HEK293 (cell line): ENCODE results near the gene WDR77.

Experiments
- CTCF ChIA-PET: fragments of 350-600 bp; formaldehyde crosslinking; extraction: SDS; loops from one replicate; lab custom pipeline; 2021; ENCODE audit warnings: antibody characterized with exemption; lab: Yijun Ruan, JAX
- POLR2A ChIA-PET: fragments of 300-600 bp; formaldehyde crosslinking; extraction: SDS; loops from one replicate; lab custom pipeline; 2020; ENCODE audit warnings: antibody characterized with exemption, inconsistent platforms; lab: Yijun Ruan, JAX
- H3K27ac ChIP-seq: fragments of 200-500 bp; sonication (Bioruptor generic); 2 replicates; pipeline ENCODE4 v1.5.1; 2014; ENCODE audit warnings: low read depth, low read length, control low read depth, inconsistent platforms; ENCODE audit errors: extremely low read depth
- H3K36me3 ChIP-seq, 2 experiments: fragments of 200-500 bp in 1 of 2; sonication (Bioruptor generic) in 1 of 2; 1 replicate in 1 of 2; 2 replicates in 1 of 2; pipeline ENCODE4 v1.5.1; 2014 to 2017; ENCODE audit warnings: inconsistent platforms in 2 of 2, low read length in 2 of 2; ENCODE audit not compliant: control insufficient read depth in 2 of 2, insufficient read depth in 1 of 2
- H3K4me1 ChIP-seq: fragments of 200-500 bp; sonication (Bioruptor generic); 2 replicates; pipeline ENCODE4 v1.5.1; 2014; ENCODE audit warnings: mild to moderate bottlenecking, low read length, inconsistent platforms; ENCODE audit not compliant: control insufficient read depth, insufficient read depth
- H3K4me3 ChIP-seq: 2 replicates; pipeline ENCODE4 v1.5.1; 2011; ENCODE audit warnings: low read depth, mild to moderate bottlenecking, control low read depth, low read length, moderate library complexity
- H3K9me3 ChIP-seq: fragments of 200-500 bp; sonication (Bioruptor generic); 2 replicates; pipeline ENCODE4 v1.5.1; 2014; ENCODE audit warnings: low read depth, low read length, inconsistent platforms; ENCODE audit not compliant: control insufficient read depth, insufficient read depth
- BCL6B ChIP-seq: fragments of 450-650 bp; formaldehyde crosslinking; IDR thresholded peaks from 2 replicates; pipeline ENCODE4 v1.5.1; 2017; ENCODE audit warnings: missing biosample characterization, missing genetic modification characterization
- CTCF ChIP-seq: fragments of 450-650 bp; formaldehyde crosslinking; IDR thresholded peaks from 2 replicates; pipeline ENCODE4 v1.5.1; 2016; ENCODE audit warnings: missing biosample characterization, missing genetic modification characterization
- GLIS2 ChIP-seq: fragments of 450-650 bp; formaldehyde crosslinking; IDR thresholded peaks from 2 replicates; pipeline ENCODE4 v1.5.1; 2016; ENCODE audit warnings: missing biosample characterization, missing genetic modification characterization
- INSM2 ChIP-seq: fragments of 450-650 bp; formaldehyde crosslinking; IDR thresholded peaks from 2 replicates; pipeline ENCODE4 v1.5.1; 2016; ENCODE audit warnings: missing biosample characterization, missing genetic modification characterization
- KLF16 ChIP-seq: fragments of 450-650 bp; formaldehyde crosslinking; IDR thresholded peaks from 2 replicates; pipeline ENCODE4 v1.5.1; 2017; ENCODE audit warnings: missing biosample characterization, missing genetic modification characterization
- KLF8 ChIP-seq: fragments of 450-650 bp; formaldehyde crosslinking; IDR thresholded peaks from 2 replicates; pipeline ENCODE4 v1.5.1; 2016; ENCODE audit warnings: missing biosample characterization, missing genetic modification characterization
- SCRT2 ChIP-seq: fragments of 450-650 bp; formaldehyde crosslinking; IDR thresholded peaks from 2 replicates; pipeline ENCODE4 v1.5.1; 2016; ENCODE audit warnings: missing biosample characterization, missing genetic modification characterization
- TCF7L2 ChIP-seq: IDR thresholded peaks from 2 replicates; pipeline ENCODE4 v1.6.1; 2011; ENCODE audit warnings: low read depth, mild to moderate bottlenecking, inconsistent platforms, low read length, moderate library complexity, borderline replicate concordance
- YY2 ChIP-seq: fragments of 450-650 bp; formaldehyde crosslinking; IDR thresholded peaks from 2 replicates; pipeline ENCODE4 v1.5.1; 2016; ENCODE audit warnings: missing biosample characterization, missing genetic modification characterization
- ZBTB1 ChIP-seq: fragments of 450-650 bp; formaldehyde crosslinking; IDR thresholded peaks from 2 replicates; pipeline ENCODE4 v1.5.1; 2016; ENCODE audit warnings: missing biosample characterization, missing genetic modification characterization
- ZBTB48 ChIP-seq: fragments of 450-650 bp; formaldehyde crosslinking; IDR thresholded peaks from 2 replicates; pipeline ENCODE4 v1.5.1; 2016; ENCODE audit warnings: missing biosample characterization, missing genetic modification characterization
- ZNF2 ChIP-seq: fragments of 450-650 bp; formaldehyde crosslinking; IDR thresholded peaks from 2 replicates; pipeline ENCODE4 v1.5.1; 2016; ENCODE audit warnings: missing biosample characterization, missing genetic modification characterization
- ZNF202 ChIP-seq: fragments of 450-650 bp; formaldehyde crosslinking; IDR thresholded peaks from 2 replicates; pipeline ENCODE4 v1.5.1; 2016; ENCODE audit warnings: missing biosample characterization, missing genetic modification characterization, borderline replicate concordance
- ZNF211 ChIP-seq: fragments of 450-650 bp; formaldehyde crosslinking; IDR thresholded peaks from 2 replicates; pipeline ENCODE4 v1.5.1; 2016; ENCODE audit warnings: low read depth, missing biosample characterization, missing genetic modification characterization
- ZNF26 ChIP-seq: fragments of 450-650 bp; formaldehyde crosslinking; IDR thresholded peaks from 2 replicates; pipeline ENCODE4 v1.5.1; 2016; ENCODE audit warnings: missing biosample characterization, missing genetic modification characterization
- ZNF341 ChIP-seq: fragments of 450-650 bp; formaldehyde crosslinking; IDR thresholded peaks from 2 replicates; pipeline ENCODE4; 2016; ENCODE audit warnings: low read depth, missing biosample characterization, missing genetic modification characterization
- ZNF366 ChIP-seq: fragments of 450-650 bp; formaldehyde crosslinking; conservative IDR thresholded peaks from 2 replicates; pipeline ENCODE4 v1.5.1; 2016; ENCODE audit warnings: missing biosample characterization, missing genetic modification characterization
- ZNF426 ChIP-seq: fragments of 450-650 bp; formaldehyde crosslinking; IDR thresholded peaks from 2 replicates; pipeline ENCODE4 v1.5.1; 2017; ENCODE audit warnings: missing biosample characterization, missing genetic modification characterization, mild to moderate bottlenecking, inconsistent platforms, moderate library complexity
- ZNF610 ChIP-seq: fragments of 450-650 bp; formaldehyde crosslinking; IDR thresholded peaks from 2 replicates; pipeline ENCODE4 v1.5.1; 2016; ENCODE audit warnings: missing biosample characterization, missing genetic modification characterization, borderline replicate concordance
- ZNF654 ChIP-seq: fragments of 450-650 bp; formaldehyde crosslinking; IDR thresholded peaks from 2 replicates; pipeline ENCODE4 v1.5.1; 2016; ENCODE audit warnings: low read depth, missing biosample characterization, missing genetic modification characterization
- ZNF76 ChIP-seq: fragments of 450-650 bp; formaldehyde crosslinking; IDR thresholded peaks from 2 replicates; pipeline ENCODE4; 2016; ENCODE audit warnings: low read depth, missing biosample characterization, missing genetic modification characterization, borderline replicate concordance
- ZNF791 ChIP-seq: fragments of 450-650 bp; formaldehyde crosslinking; IDR thresholded peaks from 2 replicates; pipeline ENCODE4 v1.5.1; 2016; ENCODE audit warnings: missing biosample characterization, missing genetic modification characterization
- ZSCAN16 ChIP-seq: fragments of 450-650 bp; formaldehyde crosslinking; IDR thresholded peaks from 2 replicates; pipeline ENCODE4 v1.5.1; 2016; ENCODE audit warnings: missing biosample characterization, missing genetic modification characterization
- ZSCAN30 ChIP-seq: fragments of 450-650 bp; IDR thresholded peaks from 2 replicates; pipeline ENCODE4 v1.5.1; 2018; ENCODE audit warnings: missing biosample characterization, mild to moderate bottlenecking, missing genetic modification characterization, moderate library complexity

WDR77 gene

GRCh38 chr1:111442457-111442856 lies 6.6 kb downstream of the WDR77 start:
- POLR2A ChIA-PET: no interaction called here
- H3K27ac ChIP-seq: no peak overlapping the region
- CTCF ChIA-PET: interaction anchor here (0.7 kb wide), 1 partner anchor 33 kb away, joined by 4 read pairs; no protein-coding TSS in a partner anchor

GRCh38 chr1:111441573-111442192 lies 7.4 kb downstream of the WDR77 start:
- CTCF ChIA-PET: interaction anchor here (1.3 to 1.7 kb wide), 2 partner anchors 19 to 219 kb away, joined by 4 to 5 read pairs; no protein-coding TSS in a partner anchor
- TF ChIP-seq YY2 (tag by site-specific recombination): no peak
- peak; percentile 39; the same call in 1 of the 2 replicates for TF ChIP-seq CTCF (tag by site-specific recombination)
- TF ChIP-seq, all 188 proteins: peak for 1

More at GRCh38 chr1:111442457-111442856, 6.6 kb downstream of the WDR77 start:
- no peaks in the 10 kb centered on the region for H3K4me1 ChIP-seq
- TF ChIP-seq ZNF610 (no peak), BCL6B (tag by site-specific recombination) (no peak), ZNF341 (tag by site-specific recombination) (no peak), KLF16 (tag by site-specific recombination) (no peak), ZNF76 (tag by site-specific recombination) (no peak), ZNF211 (tag by site-specific recombination) (no peak), ZBTB48 (tag by site-specific recombination) (no peak), ZSCAN16 (tag by site-specific recombination) (no peak), GLIS2 (tag by site-specific recombination) (no peak), ZSCAN30 (no peak)
- TF ChIP-seq, all 188 proteins: peak for 0
- no peak overlapping the region for H3K4me3 ChIP-seq
- H3K36me3 ChIP-seq: peaks cover 12 to 100% of the 10 kb centered on the region in 2 experiments; a peak in 2 of 3 replicates
- H3K9me3 ChIP-seq: no peaks in the 10 kb centered on the region

GRCh38 chr1:111439461-111440351 lies 9.3 kb downstream of the WDR77 start:
- H3K4me3 ChIP-seq: no peak overlapping the region
- H3K9me3 ChIP-seq: no peaks in the 10 kb centered on the region
- no peaks in the 10 kb centered on the region for H3K4me1 ChIP-seq
- peaks cover 4 to 76% of the 10 kb centered on the region in 2 experiments; a peak in 1 of 3 replicates for H3K36me3 ChIP-seq
- ChIA-PET CTCF (interaction anchor here (0.6 to 1.7 kb wide), 4 partner anchors 12 to 308 kb away, joined by 3 to 4 read pairs (median 4); partner anchors contain the start of gene OVGP1), POLR2A (no interaction called here)
- no peak overlapping the region for H3K27ac ChIP-seq
- no peak for TF ChIP-seq ZNF26 (tag by site-specific recombination)
- no peak for TF ChIP-seq ZNF426 (tag by site-specific recombination)
- TF ChIP-seq ZNF791 (tag by site-specific recombination): no peak
- no peak for TF ChIP-seq ZNF366 (tag by site-specific recombination)
- TF ChIP-seq SCRT2 (tag by site-specific recombination): no peak
- no peak for TF ChIP-seq TCF7L2
- no peak for TF ChIP-seq ZNF654 (tag by site-specific recombination)
- no peak for TF ChIP-seq ZNF202 (tag by site-specific recombination)
- TF ChIP-seq KLF8 (tag by site-specific recombination): no peak
- no peak for TF ChIP-seq ZBTB1
- no peak for TF ChIP-seq ZNF2 (tag by site-specific recombination)
- TF ChIP-seq INSM2: no peak

More at GRCh38 chr1:111441573-111442192, 7.4 kb downstream of the WDR77 start:
- H3K27ac ChIP-seq: no peak overlapping the region
- H3K4me1 ChIP-seq: no peaks in the 10 kb centered on the region
- no peak overlapping the region for H3K4me3 ChIP-seq
- H3K9me3 ChIP-seq: no peaks in the 10 kb centered on the region
- peaks cover 12 to 95% of the 10 kb centered on the region in 2 experiments; a peak in 2 of 3 replicates for H3K36me3 ChIP-seq
- POLR2A ChIA-PET: no interaction called here
